Measurements from ENCODE around the gene PAQR8. TPM values are rescaled to one million over a fixed set of nuclear protein-coding genes. Genes with fewer than 3 reads are reported as not detected.

The PAQR8 gene
- total and polyA plus RNA-seq, 4 donors, result 2.5 to 9.3 (median 5.9) TPM

DNA sequence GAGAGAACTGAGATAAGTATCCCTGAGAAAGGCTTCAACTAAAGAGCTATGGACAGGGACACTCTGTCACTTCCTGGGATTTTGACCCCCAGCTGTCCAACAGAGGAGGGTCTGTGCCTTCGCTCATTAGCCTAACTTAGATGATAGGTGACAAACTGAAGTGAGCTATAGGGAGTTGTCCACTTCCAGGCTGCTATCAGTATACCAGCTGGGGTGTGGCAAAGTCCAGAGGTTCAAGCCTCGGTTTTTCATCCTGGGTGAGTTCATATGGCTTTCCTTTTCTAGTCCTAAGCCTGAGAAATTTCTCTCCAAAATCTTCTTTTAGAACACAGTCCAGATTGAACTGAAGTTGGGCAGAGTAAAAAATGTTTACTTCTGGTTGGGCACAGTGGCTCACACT, 5.9 kb upstream of the PAQR8 start:
- DNase-seq (no peak), ATAC-seq (ENCODE audit: insufficient read depth, low FRiP score) (no peak)

DNA sequence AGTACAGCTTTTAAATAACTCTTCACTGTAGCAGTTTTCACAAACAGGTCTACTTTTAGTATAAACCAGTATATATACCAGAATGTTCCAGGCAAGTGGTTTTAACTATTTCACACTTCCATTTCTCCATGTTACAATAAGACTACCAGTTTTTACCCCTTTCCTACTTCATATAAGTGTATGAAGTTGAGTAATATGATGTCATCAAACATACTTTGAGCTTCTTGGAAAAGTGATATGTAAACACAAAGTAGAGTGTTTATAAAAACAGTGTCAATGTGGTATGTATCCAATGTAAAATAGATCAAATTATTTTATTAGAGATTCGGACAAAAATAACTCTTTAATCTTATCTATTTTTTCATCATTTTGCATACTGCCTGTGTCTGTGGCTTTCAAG, 2.5 kb upstream of the PAQR8 start:
- no peaks in the 10 kb centered on the region for H3K9me3 ChIP-seq (ENCODE audit: control insufficient read depth in 4 of 4, insufficient read depth in 3 of 4, low read length in 3 of 4)
- no peaks in the 10 kb centered on the region for H3K36me3 ChIP-seq (ENCODE audit: control insufficient read depth in 4 of 4, insufficient read depth in 4 of 4, low read length in 4 of 4)
- no peaks in the 10 kb centered on the region for H3K27me3 ChIP-seq (ENCODE audit: control insufficient read depth in 3 of 3, insufficient read depth in 3 of 3, low read length in 2 of 3)
- H3K27ac ChIP-seq (ENCODE audit: low read depth in 1 of 2, low read length in 1 of 2), result no peak overlapping the region
- TF ChIP-seq, protein P1, sequence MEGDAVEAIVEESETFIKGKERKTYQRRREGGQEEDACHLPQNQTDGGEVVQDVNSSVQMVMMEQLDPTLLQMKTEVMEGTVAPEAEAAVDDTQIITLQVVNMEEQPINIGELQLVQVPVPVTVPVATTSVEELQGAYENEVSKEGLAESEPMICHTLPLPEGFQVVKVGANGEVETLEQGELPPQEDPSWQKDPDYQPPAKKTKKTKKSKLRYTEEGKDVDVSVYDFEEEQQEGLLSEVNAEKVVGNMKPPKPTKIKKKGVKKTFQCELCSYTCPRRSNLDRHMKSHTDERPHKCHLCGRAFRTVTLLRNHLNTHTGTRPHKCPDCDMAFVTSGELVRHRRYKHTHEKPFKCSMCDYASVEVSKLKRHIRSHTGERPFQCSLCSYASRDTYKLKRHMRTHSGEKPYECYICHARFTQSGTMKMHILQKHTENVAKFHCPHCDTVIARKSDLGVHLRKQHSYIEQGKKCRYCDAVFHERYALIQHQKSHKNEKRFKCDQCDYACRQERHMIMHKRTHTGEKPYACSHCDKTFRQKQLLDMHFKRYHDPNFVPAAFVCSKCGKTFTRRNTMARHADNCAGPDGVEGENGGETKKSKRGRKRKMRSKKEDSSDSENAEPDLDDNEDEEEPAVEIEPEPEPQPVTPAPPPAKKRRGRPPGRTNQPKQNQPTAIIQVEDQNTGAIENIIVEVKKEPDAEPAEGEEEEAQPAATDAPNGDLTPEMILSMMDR (IDR thresholded peaks at IDR 0.05; ENCODE audit: control extremely low read depth, extremely low read depth), result no peak
- H3K4me3 ChIP-seq, result no peak overlapping the region
- no peak overlapping the region for H3K9ac ChIP-seq (ENCODE audit: insufficient read depth in 1 of 2, low read length in 2 of 2)
- WGBS, 2 donors, result 51 to 86% methylated on average over 1 of the region's 1 CpG
- H3K4me1 ChIP-seq (ENCODE audit: control insufficient read depth in 5 of 5, insufficient read depth in 5 of 5, low read length in 5 of 5), result peaks cover 0 to 26% (median 5%) of the 10 kb centered on the region in 5 donors
- ATAC-seq (ENCODE audit: insufficient read depth, low FRiP score) (no peak), DNase-seq (no peak)

More for the DNA sequence above, 5.9 kb upstream of the PAQR8 start:
- H3K9ac ChIP-seq (ENCODE audit: insufficient read depth in 1 of 2, low read length in 2 of 2), result no peak overlapping the region
- TF ChIP-seq, protein P1 (IDR thresholded peaks at IDR 0.05; ENCODE audit: control extremely low read depth, extremely low read depth), result no peak
- H3K4me1 ChIP-seq (ENCODE audit: control insufficient read depth in 5 of 5, insufficient read depth in 5 of 5, low read length in 5 of 5), result peaks cover 0 to 2% (median 0%) of the 10 kb centered on the region in 5 donors
- 36 to 70% methylated on average over 2 of the region's 2 CpGs for WGBS, 2 donors
- H3K36me3 ChIP-seq (ENCODE audit: control insufficient read depth in 4 of 4, insufficient read depth in 4 of 4, low read length in 4 of 4), result no peaks in the 10 kb centered on the region
- no peak overlapping the region for H3K27ac ChIP-seq (ENCODE audit: low read depth in 1 of 2, low read length in 1 of 2)
- no peak overlapping the region for H3K4me3 ChIP-seq
- H3K27me3 ChIP-seq (ENCODE audit: control insufficient read depth in 3 of 3, insufficient read depth in 3 of 3, low read length in 2 of 3), result no peaks in the 10 kb centered on the region
- H3K9me3 ChIP-seq (ENCODE audit: control insufficient read depth in 4 of 4, insufficient read depth in 3 of 4, low read length in 3 of 4), result no peaks in the 10 kb centered on the region

DNA sequence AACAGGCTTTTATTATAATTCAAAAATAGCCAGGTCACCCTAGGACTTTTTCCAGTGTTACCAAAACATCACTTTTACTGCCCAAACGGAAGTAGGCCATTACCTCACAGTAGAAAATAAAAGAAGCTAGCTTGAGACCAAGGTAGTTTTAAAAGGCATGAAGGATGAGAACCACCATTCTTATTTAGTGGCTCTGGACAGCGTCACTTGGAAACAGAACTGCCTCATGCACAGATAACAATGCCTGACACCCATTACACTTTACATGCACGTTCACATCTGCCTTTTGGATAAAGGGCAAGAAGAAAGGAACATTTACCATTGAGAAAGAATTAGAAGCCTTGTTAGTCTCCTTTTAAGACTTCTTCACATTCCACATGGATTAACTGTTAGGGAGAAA, 1.9 kb upstream of the PAQR8 start:
- Histone ChIP-seq H3K9ac (ENCODE audit: insufficient read depth in 1 of 2, low read length in 2 of 2) (no peak overlapping the region), H3K27me3 (ENCODE audit: control insufficient read depth in 3 of 3, insufficient read depth in 3 of 3, low read length in 2 of 3) (no peaks in the 10 kb centered on the region), H3K9me3 (ENCODE audit: control insufficient read depth in 4 of 4, insufficient read depth in 3 of 4, low read length in 3 of 4) (no peaks in the 10 kb centered on the region), H3K27ac (ENCODE audit: low read depth in 1 of 2, low read length in 1 of 2) (no peak overlapping the region), H3K4me3 (no peak overlapping the region), H3K36me3 (ENCODE audit: control insufficient read depth in 4 of 4, insufficient read depth in 4 of 4, low read length in 4 of 4) (no peaks in the 10 kb centered on the region), H3K4me1 (ENCODE audit: control insufficient read depth in 5 of 5, insufficient read depth in 5 of 5, low read length in 5 of 5) (peaks cover 0 to 31% (median 5%) of the 10 kb centered on the region in 5 donors)
- TF ChIP-seq, protein P1 (IDR thresholded peaks at IDR 0.05; ENCODE audit: control extremely low read depth, extremely low read depth), result no peak
- ATAC-seq (ENCODE audit: insufficient read depth, low FRiP score), result no peak
- 90 to 95% methylated on average over 3 of the region's 3 CpGs for WGBS, 2 donors
- no peak for DNase-seq
